T47D (cell line): Measurements from ENCODE around the gene RIPK4.

ENCODE experiments used
- DNase-seq, 2 experiments: peaks; one replicate each; pipeline versions ENCODE4 v3.0.0 to v3.0.0-alpha.2; 2011 to 2012; ENCODE audit warnings: low read depth in 1 of 2, low spot score in 1 of 2
- JUND ChIP-seq: IDR thresholded peaks from 2 replicates; pipeline ENCODE4 v1.6.1; 2012; ENCODE audit warnings: low read depth
- in situ Hi-C: cut with HindIII; loops from 2 replicates; pipeline ENCODE4 v1.10.0; 2016; ENCODE audit warnings: low sequenced_read_pairs, low pct_unique_long_range_greater_than_20kb

The RIPK4 gene

DNA sequence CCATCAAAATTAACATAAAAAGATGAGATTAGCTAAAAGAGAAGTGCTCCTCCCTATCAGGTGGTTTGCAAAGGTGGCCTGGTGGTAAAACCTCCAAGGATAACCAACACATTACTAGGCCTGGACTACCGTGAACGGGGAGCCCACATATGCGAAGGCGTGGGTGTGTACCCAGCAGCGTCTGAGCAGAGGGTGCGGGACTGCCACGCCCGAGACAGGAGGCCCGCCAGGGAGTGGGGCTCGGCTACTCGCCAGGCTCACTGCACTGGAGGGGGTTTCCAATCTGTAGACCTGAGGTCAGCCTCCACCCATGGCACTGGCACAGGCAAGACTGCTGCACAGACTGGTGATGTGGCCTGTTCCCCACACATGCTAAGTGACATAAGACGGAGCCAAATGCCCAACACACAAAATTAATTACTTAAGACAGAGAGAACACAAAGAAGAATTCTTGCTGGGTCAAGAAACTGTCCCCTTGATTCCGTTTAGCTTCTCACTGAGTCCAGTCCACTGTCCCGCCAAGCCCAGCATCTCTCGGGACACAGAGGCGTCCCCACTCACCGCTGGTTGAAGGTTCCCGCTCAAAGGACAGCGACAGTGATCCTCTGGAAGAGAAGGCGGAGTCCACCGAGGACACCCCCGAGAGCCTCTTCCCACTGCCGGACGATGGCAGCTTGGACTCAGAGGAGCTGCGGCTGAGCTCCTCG is 23.4 kb downstream of the RIPK4 start:
- in situ Hi-C loops = no loop called here
- TF ChIP-seq JUND = no peak
- DNase-seq = no peak

DNA sequence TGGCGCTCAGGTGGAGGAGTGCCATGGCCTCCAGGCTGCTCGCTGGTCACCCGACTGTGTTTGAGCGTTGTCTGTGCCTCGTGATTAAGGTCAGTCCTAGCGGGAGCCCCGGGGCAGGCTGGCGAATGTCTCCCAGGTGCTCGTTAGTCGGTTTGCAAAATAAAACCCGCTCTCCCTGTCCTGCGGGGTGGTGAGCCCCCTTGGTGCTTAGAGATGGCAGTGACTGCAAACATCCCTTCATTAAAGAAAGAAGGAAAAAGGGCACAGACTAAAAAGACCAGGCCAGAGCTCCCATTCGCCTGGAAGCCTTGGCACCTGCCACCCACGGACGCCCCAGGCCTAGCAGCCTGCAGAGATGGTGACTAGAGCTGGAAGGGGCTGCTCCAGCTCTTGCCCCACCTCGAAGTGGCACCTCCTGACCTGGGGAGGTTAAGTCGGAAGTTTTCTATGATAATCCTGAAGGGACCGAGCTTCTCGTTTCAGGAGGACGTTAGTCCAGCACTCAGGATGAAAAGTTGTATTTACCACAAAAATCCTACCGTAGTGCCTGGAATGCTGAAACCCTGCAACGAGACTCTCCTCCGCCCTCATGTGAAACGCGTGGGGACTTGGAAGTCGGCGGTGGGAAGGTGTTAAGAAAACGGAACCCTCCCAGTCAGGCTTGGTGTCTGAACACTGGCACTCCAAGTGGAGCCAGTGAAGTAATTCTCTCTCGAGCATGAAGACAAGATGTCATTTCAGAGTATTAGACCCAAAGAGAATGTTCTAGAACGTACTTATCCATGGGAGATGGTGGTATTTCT is 24.6 kb downstream of the RIPK4 start:
- in situ Hi-C loops = no loop called here
- no peak for DNase-seq

DNA sequence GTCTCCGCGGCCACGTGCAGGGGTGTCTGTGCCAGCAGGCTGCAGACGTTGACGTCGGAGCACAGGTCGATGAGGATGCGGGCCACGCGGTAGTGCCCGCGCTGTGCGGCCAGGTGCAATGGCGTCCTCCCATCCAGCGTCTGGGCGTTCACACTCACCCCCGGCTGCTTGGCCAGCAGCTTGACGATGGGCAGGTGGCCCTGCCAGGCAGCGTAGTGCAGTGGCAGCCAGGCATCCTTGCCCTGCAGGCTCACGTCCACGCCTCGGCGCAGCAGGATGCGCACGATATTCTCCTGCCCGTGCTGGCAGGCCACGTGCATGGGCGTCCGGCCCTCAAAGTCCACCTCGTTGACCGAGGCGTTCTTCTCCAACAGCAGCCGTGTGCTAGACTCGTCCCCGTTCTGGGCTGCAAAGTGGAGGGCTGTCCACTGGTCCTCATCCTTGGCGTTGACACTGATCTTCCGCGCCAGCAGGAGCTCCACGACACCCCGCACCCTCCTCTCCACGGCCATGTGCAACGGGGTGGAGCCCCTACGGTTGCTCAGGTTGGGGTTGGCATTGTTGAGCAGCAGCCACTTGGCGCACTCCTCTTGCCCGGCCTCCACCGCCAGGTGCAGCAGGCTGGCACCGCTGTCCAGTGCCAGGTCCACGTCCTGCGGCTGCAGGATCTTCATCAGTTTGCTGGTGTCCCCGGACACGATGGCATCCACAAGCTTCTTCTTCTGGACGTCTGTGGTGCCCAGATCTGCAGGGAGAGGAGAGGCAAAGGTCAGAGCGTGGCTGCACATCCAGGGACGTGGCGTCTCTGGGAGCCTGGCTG is 25.4 kb downstream of the RIPK4 start:
- in situ Hi-C loops = no loop called here
- TF ChIP-seq JUND = no peak
- DNase-seq = no peak

More for the DNA sequence above, 24.6 kb downstream of the RIPK4 start:
- TF ChIP-seq JUND = no peak

DNA sequence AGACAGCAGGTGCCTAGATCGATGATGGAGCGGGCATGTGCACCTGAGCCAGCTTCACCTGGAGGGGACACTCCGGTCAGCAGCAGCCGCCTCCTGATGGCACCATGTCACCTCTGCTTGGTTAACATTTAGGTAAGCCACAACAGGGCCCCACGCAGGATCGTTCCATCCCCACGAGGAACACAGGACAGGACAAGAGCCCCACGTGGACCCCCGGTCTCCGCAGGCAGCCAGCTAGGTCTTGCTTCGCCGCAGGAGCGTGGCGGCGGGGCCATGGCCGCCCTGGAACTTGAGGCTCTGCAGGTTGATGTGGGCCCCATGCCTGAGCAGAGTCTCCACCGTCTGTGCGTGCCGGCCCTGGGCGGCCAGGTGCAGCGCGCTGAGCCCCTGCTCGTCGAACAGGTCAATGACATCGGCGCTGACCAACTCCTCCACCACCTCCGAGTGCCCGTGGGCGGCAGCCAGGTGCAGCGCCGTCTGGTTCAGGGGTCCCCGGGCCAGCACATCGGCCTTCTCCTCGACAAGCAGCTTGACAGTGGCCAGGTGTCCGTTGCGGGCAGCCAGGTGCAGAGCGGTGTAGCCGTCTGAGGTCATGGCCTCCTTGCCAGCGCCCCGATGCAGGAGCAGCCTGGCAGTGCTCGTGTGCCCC is 26.1 kb downstream of the RIPK4 start:
- in situ Hi-C loops = no loop called here
- no peak for DNase-seq
- TF ChIP-seq JUND = no peak

DNA sequence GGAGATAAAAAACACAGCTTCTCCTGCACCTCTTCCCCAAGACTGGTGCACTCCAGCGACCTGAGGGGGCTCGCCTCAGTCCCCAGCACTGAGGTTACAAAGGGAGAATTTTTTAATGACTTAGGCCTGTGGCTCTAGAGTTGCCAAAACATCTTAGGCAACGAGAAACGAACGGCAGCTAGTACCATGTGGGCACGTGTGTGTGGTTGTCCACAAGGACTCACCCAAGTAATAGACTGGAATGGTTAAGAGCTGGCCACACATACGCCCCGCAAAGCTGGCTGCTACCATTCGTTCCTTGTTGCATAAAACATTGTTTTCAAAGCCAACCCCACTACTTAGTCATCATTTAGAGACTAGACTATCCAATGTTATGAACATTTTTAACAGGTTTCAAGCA is 26.9 kb downstream of the RIPK4 start:
- DNase-seq = no peak
- TF ChIP-seq JUND = no peak
- in situ Hi-C loops = no loop called here

DNA sequence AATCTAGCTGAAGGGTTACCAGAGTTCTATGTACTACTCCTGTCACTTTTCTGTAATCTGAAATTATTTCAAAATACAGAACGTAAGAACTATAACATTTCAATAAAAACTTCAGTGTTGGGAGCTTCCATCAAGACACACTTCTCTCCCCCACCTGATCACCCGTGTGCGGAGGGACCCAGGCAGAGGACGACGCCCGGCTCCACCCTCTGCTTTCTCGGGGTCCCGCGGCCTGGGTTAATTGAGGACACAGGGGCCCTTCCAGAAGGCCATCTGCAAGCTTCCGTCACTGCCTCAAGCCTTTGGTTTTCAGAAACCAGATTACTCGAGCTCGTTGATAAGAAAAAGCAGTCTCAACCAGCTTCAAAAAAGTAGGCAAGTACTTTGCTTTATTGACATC is 27.8 kb downstream of the RIPK4 start:
- in situ Hi-C loops = no loop called here
- DNase-seq = no peak
- no peak for TF ChIP-seq JUND

DNA sequence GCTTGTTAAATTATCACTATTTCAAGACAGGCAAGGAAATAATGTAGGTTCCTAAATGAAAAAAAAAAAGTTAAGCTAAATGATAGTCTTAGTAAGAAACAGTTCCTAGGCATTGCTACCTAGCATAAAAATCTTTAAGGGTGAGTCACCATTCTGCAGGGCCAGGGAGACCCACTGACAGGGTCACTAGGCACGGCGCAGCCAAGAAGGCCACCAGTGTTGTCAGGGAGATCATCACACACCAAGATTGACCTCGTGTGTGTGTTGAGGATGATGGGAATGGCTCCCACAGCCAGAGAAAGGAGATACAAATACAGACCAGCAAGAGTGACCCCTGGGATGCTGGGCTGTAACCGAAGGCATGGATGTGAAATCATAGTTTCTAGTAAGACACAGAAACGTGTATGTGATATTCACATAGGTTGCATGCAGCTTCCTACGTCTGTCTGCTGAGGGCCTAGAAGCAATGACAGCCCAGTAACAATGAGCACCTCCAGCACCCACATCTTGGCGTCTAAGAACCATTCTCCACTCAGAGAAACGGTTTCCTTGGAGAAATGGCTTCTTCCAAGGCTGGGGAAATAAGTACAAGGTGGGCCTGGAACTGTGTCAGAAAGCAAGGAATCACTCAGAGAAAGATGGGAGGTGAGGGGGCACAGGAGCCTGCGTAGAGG is 29.1 kb downstream of the RIPK4 start:
- no peak for DNase-seq
- in situ Hi-C loops = no loop called here

DNA sequence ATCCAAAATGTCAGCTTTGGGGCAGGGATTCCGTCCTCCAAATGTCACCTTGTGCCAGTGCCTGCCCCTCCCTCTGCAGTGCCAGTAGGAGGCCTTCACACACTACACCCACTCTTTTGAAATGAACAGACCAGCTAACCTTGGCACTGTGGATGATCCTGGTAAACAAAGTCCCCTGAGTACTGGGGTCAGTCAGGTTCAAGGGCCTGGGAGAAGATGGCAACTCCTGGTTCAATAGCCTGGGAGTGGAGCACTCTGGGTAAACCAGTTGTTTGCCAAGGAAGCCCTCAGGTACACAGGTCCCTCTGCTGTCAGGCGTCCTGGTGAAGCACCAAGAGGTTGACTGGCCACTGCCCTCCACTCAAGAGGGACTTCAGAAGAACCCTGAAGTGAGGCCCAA is 30.4 kb downstream of the RIPK4 start:
- no peak for TF ChIP-seq JUND
- in situ Hi-C loops = no loop called here
- no peak for DNase-seq

More for the DNA sequence above, 29.1 kb downstream of the RIPK4 start:
- no peak for TF ChIP-seq JUND

DNA sequence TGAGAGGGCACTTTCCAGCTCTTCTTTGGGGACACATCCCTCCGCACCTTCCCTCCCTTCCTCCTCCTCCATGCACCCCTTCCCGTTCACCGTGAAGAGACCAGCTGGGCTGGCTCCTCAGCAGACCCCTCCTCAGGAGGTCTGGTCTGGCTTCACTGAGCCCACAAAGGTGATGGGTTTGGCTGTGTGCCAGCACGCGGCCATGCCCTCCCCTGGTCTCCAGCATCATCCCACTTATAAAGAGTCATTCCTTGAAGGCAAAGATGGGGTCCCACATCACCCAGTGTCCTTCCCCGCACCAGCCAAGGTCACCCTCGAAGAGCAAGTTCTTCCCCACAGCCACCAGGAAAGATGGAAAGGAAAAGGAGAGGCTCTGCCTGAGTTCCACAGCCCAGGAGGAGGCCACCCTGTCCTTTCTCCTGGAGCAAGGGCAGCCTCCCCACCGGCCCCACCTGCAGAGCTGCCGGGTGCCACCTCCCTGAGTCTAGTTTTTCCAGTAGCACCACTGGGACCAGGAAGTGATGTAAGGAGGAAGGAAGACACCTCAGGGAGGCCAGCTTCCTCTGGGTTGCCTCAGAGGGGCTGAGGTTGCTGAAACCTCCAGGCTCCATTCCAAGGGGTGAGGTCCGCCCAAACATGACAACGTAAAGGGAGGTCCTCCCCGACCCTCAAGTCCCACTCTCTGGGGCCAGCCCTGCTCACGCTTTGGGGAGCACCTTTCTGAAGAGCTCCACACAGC is 32.7 kb downstream of the RIPK4 start:
- DNase-seq = peak in 1 of 2 experiments; percentile 50
- in situ Hi-C loops = no loop called here
- no peak for TF ChIP-seq JUND

DNA sequence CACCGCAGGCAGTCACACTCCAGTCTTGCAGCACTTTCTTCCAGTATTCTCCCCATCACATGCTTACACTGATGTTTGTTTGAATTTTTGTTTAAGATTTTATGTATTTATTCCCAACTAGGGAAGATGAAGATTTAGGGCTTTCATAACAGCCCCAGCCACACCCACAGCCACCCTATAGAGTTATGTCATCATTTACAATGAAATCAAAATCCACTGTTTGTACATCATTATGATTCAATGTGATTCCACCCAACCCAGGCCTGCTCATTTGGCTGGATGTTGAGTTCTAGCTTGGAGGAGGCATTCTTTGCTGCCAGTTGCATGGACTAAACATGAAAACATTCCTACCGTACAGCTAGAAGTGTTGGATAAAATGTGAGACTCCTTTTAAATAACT is 35.8 kb downstream of the RIPK4 start:
- TF ChIP-seq JUND = no peak
- in situ Hi-C loops = no loop called here
- no peak for DNase-seq

DNA sequence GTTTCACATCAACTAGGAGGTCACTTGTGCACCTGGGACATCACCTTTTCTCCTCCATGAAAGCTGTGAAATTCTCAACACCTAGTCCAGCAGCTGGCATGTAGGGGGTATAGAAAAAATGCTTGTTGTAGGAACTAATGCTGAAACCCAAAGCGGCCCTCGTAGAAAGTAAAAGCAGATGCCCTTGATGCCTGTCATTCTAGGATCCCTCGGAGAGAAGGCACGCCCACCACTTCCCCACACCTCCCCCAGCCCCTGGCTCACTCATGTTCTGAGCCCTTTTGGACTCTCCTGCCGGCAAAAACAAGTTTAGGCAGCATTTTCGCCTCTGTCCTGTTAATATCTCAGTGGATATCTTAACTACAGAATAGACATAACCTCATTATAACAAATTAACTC is 36.5 kb downstream of the RIPK4 start:
- DNase-seq = no peak
- no peak for TF ChIP-seq JUND
- in situ Hi-C loops = no loop called here
